ENCODE measurements around the gene INSR. TPM values are rescaled to one million over a fixed set of nuclear protein-coding genes. Genes with fewer than 3 reads are reported as not detected.

INSR gene
- total RNA-seq, 1 donor from 2014 or later = 18.0 TPM

DNA sequence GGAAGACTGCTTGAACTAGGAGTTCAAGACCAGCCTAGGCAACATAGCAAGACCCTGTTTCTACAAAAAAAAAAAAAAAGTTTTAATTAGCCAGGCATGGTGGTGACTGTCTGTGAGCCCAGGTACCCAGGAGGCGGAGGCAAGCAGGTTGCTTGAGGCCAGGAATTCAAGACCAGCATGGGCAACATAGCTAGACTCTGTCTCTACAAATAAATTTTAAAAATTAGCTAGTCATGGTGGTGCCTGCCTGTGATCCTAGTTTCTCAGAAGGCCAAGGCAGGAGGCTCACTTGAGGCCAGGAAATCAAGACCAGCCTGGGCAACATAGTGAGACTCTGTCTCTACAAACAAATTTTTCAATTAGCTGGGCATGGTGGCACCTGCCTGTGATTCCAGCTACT lies 6.1 kb downstream of the INSR start:
- TF ChIP-seq, protein P1, sequence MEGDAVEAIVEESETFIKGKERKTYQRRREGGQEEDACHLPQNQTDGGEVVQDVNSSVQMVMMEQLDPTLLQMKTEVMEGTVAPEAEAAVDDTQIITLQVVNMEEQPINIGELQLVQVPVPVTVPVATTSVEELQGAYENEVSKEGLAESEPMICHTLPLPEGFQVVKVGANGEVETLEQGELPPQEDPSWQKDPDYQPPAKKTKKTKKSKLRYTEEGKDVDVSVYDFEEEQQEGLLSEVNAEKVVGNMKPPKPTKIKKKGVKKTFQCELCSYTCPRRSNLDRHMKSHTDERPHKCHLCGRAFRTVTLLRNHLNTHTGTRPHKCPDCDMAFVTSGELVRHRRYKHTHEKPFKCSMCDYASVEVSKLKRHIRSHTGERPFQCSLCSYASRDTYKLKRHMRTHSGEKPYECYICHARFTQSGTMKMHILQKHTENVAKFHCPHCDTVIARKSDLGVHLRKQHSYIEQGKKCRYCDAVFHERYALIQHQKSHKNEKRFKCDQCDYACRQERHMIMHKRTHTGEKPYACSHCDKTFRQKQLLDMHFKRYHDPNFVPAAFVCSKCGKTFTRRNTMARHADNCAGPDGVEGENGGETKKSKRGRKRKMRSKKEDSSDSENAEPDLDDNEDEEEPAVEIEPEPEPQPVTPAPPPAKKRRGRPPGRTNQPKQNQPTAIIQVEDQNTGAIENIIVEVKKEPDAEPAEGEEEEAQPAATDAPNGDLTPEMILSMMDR (conservative IDR thresholded peaks at IDR 0.05; ENCODE audit: low read depth, low read length) = no peak
- DNase-seq (ENCODE audit: low read depth) = no peak
- H3K4me3 ChIP-seq (ENCODE audit: low read depth, low read length) = no peak overlapping the region

DNA sequence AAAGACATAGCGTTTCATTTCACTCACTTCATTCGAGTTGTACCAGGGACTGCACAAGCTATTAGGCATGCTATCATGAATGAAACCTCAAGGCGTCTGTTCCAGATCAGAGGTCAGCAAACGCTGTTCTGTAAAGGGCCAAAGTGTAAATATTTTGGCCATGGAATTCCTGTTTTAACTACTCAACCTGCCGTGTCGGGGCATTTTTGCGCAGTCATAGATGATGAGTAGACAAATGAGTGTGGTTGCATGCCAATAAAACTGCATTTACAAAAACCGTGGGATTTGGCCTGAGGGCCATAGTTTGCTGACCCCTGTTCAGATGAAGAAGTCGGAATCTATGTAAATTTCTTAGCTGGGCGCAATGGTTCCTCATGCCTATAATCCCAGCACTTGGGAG lies 6.5 kb downstream of the INSR start:
- DNase-seq (ENCODE audit: low read depth) = peak; percentile 97
- H3K4me3 ChIP-seq (ENCODE audit: low read depth, low read length) = no peak overlapping the region
- TF ChIP-seq, protein P1 (conservative IDR thresholded peaks at IDR 0.05; ENCODE audit: low read depth, low read length) = no peak

DNA sequence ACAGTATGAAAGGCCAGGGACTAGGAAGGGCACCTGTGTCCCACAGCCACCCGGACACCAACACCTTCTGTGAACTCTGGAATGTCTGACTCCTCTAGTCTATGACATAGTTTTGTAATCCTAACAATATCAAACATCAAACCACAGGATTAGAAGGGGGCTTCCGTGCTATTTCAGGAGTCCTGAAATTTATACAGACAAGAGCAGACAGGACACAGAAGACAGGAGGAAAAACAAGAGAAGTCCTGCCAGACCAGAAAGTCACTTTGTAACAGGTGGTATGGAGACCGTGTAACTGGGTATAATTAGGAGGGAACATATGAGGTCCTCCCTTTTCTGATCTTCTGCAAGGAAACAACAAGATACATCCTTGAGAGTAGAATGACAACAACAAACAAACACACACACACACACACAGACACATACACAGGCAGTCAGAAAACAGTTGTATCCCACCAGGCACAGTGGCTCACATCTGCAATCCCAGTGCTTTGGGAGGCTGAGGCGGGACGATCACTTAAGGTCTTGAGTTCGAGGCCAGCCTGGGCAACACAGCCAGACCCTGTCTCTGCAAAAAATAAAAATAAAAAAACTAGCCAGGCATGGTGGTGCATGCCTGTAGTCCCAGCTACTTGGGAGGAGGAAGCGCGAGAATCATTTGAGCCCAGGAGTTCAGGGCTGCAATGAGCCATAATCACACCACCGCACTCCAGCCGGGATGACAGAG lies 13.1 kb downstream of the INSR start:
- no peak overlapping the region for H3K4me3 ChIP-seq (ENCODE audit: low read depth, low read length)
- DNase-seq (ENCODE audit: low read depth) = no peak
- TF ChIP-seq, protein P1 (conservative IDR thresholded peaks at IDR 0.05; ENCODE audit: low read depth, low read length) = no peak

DNA sequence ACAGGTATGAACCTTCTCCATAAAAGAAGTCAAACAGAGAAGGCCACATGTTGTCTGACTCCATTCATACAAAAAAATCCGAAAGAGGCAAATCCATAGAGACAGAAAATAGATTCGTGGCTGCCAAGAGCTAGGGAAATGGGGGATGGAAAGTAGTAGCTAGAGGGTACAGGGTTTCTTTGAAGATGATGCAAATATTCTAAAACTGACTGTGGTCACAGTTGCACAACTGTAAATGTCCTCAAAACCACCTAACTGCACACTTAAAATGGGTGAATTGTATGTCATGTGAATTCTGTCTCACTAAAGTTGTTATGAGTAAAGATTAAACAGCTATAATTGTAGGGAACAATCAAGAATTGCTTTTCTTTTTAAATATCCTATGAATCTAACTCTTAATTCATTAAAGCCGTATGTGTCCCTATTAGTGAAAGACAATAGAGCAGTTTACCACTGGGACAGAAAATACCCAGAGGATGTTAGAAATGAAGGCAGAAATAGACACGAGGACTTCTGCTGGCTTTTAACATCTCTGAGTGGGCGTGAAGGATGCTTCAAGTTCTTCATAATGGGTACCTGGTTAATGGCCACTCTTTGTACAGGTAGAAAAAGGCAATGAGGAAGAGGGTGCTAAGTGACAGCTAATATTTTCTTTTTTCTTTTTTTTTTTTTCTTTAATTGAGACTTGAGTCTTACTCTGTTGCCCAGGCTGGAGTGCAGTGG lies 21.2 kb downstream of the INSR start:
- H3K4me3 ChIP-seq (ENCODE audit: low read depth, low read length) = no peak overlapping the region
- no peak for DNase-seq (ENCODE audit: low read depth)
- TF ChIP-seq, protein P1 (conservative IDR thresholded peaks at IDR 0.05; ENCODE audit: low read depth, low read length) = no peak

DNA sequence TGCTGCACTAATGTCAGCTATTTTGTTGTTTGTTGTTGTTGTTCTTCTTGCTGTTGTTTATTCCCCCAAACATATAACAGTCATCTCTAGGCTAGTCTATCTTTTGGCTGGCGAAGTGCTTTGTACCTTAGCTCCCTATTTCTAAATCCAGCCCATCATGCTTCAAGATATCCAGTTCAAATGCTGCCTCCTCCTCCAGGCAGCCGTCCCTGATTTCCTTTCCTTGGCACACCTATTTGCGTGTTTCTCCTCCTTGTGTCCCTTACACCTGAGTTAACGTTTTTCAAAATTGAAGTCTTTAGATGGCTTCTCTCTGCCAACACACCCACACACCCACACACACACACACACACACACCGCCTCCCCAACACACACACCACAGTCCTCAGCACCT lies 25.5 kb downstream of the INSR start:
- no peak for DNase-seq (ENCODE audit: low read depth)
- no peak overlapping the region for H3K4me3 ChIP-seq (ENCODE audit: low read depth, low read length)
- TF ChIP-seq, protein P1 (conservative IDR thresholded peaks at IDR 0.05; ENCODE audit: low read depth, low read length) = no peak

DNA sequence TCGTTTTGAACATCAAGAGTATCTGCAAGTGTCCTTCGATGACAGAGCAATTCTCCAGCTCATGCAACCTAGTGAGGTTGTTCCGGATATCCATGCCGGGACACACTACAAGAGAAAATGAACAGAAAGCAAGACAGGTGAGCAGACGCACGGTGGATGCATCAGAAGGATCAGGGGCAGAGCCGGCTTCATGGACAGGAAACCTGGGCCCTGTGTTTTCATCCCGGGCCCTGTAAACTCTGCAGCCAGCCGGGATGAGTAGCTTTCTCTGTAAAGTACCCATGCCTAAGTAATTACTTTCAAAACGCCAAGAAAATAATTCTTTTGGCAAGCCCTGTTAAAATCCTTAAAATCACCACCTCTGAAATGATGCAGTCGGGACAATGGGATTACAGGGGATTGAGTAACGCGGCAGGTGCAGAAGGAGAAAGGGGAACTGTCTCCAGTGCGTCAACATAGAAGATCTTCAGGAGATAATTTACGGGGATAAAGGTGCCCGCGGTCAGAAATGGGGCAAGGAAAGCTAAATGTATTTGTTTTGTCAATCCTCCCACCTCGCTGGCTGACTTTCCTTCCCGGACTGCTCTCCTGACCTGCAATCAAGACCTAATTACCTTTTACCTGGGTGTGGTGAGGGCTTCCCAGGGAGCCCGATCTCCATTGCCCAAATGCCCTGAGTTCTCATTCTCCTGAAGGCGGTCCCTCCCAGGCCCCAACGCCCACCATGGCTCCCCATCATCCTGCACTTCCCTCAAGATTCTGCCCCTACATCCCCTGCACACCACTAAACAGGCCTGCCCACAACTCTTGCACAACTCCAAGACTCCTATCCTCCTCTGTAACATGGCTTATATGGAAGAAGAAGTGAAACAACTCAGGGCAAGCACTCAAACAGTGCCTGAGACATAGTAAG lies 26.2 kb downstream of the INSR start:
- TF ChIP-seq, protein P1 (conservative IDR thresholded peaks at IDR 0.05; ENCODE audit: low read depth, low read length) = no peak
- no peak for DNase-seq (ENCODE audit: low read depth)
- no peak overlapping the region for H3K4me3 ChIP-seq (ENCODE audit: low read depth, low read length)
